BJ (cell line): ENCODE data around the gene COPS8. TPM values are rescaled to one million over a fixed set of nuclear protein-coding genes. Genes with fewer than 3 reads are reported as not detected.
A peak's percentile ranks its signal among the peaks of the same experiment; 100 is the strongest.

Experiments used
- CTCF ChIA-PET: fragments of 350-600 bp; formaldehyde crosslinking; extraction: SDS; loops from one replicate; lab custom pipeline; 2021; ENCODE audit warnings: antibody characterized with exemption, inconsistent platforms; lab: Yijun Ruan, JAX
- POLR2A ChIA-PET: fragments of 300-600 bp; sonication (Branson Sonifier 250); formaldehyde crosslinking; extraction: SDS; loops from one replicate; lab custom pipeline; 2021; ENCODE audit warnings: antibody characterized with exemption; lab: Charles Lee
- DNase-seq: peaks from one replicate; pipeline ENCODE4 v3.0.0-alpha.2; 2011; ENCODE audit warnings: low read depth
- H3K27me3 ChIP-seq: 2 replicates; pipeline ENCODE4 v1.6.0; 2011; ENCODE audit warnings: low read length; ENCODE audit not compliant: control insufficient read depth, insufficient read depth
- H3K36me3 ChIP-seq: 2 replicates; pipeline ENCODE4 v1.5.1; 2011; ENCODE audit warnings: low read length; ENCODE audit not compliant: control insufficient read depth, insufficient read depth
- H3K4me3 ChIP-seq: 2 replicates; pipeline ENCODE4 v1.5.1; 2011; ENCODE audit warnings: low read depth, mild to moderate bottlenecking, control low read depth, low read length
- polyA plus RNA-seq: library from polyadenylated mRNA; depleted of rRNA; stranded (reverse); fragments of >200 nt; gene quantifications from 2 replicates; pipeline ENCODE4 v1.2.3, GENCODE V29; 2011
- TF ChIP-seq, protein P1 (sequence below): IDR thresholded peaks from 2 replicates; pipeline ENCODE4 v1.5.1; 2011; ENCODE audit warnings: low read depth, mild to moderate bottlenecking, control low read depth, inconsistent platforms, low read length, moderate library complexity; ENCODE audit not compliant: insufficient read depth

Gene COPS8
- polyA plus RNA-seq, 1 experiment: 55.8 TPM

DNA sequence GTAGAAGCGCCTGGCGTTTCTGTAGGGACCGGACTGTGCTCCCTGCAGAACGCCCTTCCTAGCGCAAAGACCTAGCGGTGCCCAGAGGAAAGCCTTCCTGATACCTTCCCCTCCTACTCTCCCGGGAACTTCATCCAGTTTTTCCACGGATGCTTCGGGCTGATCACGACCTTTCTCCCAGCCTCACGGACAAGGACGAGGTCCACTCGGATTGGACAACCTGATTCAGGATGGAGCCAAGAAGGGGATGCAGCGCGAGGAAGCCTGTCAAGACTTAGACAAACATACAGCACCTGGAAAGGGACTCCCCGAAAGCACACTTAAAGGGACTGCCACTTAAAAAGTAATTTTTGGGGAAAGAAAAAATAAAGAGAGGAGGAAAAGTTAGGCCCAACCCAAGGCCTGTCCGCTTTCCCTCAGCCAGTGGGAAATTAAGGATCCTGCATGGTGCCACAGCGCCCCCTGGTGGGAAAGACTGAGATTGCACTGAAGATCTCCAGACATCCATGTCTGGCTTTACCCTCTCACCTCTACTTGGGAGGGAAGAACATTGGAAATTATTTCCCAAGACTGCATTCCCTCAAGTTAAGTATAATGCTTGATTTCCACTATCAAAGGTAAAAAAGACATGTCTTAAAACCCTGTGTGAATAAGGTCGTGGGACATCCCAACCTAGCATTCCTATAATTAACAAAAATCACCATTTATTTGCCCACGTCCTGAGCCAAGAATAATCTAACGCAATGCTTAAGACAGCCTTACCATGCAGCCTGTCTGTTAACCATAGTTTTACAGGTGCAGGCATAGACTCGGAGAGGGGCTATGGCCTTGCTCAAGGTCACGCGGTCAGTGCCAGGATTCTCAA, 13.4 kb upstream of the COPS8 start:
- CTCF ChIA-PET: interaction anchor here (0.5 to 2.7 kb wide), 12 partner anchors 8 to 936 kb away, joined by 3 to 12 read pairs (median 5); no protein-coding TSS in a partner anchor
- no peak overlapping the region for H3K4me3 ChIP-seq
- POLR2A ChIA-PET: no interaction called here

GRCh38 chr2:237073552-237073951, 12.1 kb upstream of the COPS8 start:
- TF ChIP-seq, protein P1, sequence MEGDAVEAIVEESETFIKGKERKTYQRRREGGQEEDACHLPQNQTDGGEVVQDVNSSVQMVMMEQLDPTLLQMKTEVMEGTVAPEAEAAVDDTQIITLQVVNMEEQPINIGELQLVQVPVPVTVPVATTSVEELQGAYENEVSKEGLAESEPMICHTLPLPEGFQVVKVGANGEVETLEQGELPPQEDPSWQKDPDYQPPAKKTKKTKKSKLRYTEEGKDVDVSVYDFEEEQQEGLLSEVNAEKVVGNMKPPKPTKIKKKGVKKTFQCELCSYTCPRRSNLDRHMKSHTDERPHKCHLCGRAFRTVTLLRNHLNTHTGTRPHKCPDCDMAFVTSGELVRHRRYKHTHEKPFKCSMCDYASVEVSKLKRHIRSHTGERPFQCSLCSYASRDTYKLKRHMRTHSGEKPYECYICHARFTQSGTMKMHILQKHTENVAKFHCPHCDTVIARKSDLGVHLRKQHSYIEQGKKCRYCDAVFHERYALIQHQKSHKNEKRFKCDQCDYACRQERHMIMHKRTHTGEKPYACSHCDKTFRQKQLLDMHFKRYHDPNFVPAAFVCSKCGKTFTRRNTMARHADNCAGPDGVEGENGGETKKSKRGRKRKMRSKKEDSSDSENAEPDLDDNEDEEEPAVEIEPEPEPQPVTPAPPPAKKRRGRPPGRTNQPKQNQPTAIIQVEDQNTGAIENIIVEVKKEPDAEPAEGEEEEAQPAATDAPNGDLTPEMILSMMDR: no peak
- CTCF ChIA-PET: interaction anchor here (0.6 to 3.8 kb wide), 13 partner anchors 9 to 730 kb away, joined by 3 to 15 read pairs (median 4); partner anchors contain the start of gene COPS8
- H3K36me3 ChIP-seq: no peaks in the 10 kb centered on the region
- H3K27me3 ChIP-seq: no peaks in the 10 kb centered on the region
- peak; percentile 54 for DNase-seq
- H3K4me3 ChIP-seq: no peak overlapping the region
- POLR2A ChIA-PET: interaction anchor here (0.7 kb wide), 1 partner anchor 737 kb away, joined by 4 read pairs; no protein-coding TSS in a partner anchor

More for the DNA sequence above, 13.4 kb upstream of the COPS8 start:
- H3K27me3 ChIP-seq: no peaks in the 10 kb centered on the region
- no peak for DNase-seq
- TF ChIP-seq, protein P1: peak; percentile 96
- no peaks in the 10 kb centered on the region for H3K36me3 ChIP-seq

GRCh38 chr2:237074211-237074993, 11.3 kb upstream of the COPS8 start:
- POLR2A ChIA-PET: no interaction called here
- no peaks in the 10 kb centered on the region for H3K27me3 ChIP-seq
- no peak overlapping the region for H3K4me3 ChIP-seq
- TF ChIP-seq, protein P1: no peak
- CTCF ChIA-PET: interaction anchor here (1.4 to 3.8 kb wide), 6 partner anchors 11 to 732 kb away, joined by 5 to 15 read pairs (median 7); partner anchors contain the start of gene COPS8
- H3K36me3 ChIP-seq: no peaks in the 10 kb centered on the region
- no peak for DNase-seq

GRCh38 chr2:237075749-237076599, 9.7 kb upstream of the COPS8 start:
- no peaks in the 10 kb centered on the region for H3K27me3 ChIP-seq
- TF ChIP-seq, protein P1: no peak
- ChIA-PET CTCF (interaction anchor here (1.6 to 3.8 kb wide), 3 partner anchors 9 to 733 kb away, joined by 5 to 15 read pairs (median 7); partner anchors contain the start of gene COPS8), POLR2A (no interaction called here)
- H3K36me3 ChIP-seq: no peaks in the 10 kb centered on the region
- no peak for DNase-seq
- no peak overlapping the region for H3K4me3 ChIP-seq
